GM21367 (cell line): ENCODE measurements around the gene TMEM260.
"Not testable (repeated sequence)": the region's sequence is repeated elsewhere in the genome, so short reads cannot be mapped to it uniquely, and the experiment has no call there.

ENCODE experiments used
- ATAC-seq: cut with Tn5 transposase; IDR thresholded peaks from one replicate; pipeline ENCODE4 v1.9.1; 2021; ENCODE audit not compliant: unreplicated experiment

TMEM260 gene

GRCh38 chr14:56666716-56667115 lies 87.1 kb downstream of the TMEM260 start:
- no peak for ATAC-seq

GRCh38 chr14:56667290-56667689 lies 87.7 kb downstream of the TMEM260 start:
- not testable (repeated sequence) for ATAC-seq

GRCh38 chr14:56676042-56676441 lies 96.4 kb downstream of the TMEM260 start:
- ATAC-seq = no peak

- no peak for ATAC-seq
Measured at GRCh38 chr14:56678838-56679237, 99.2 kb downstream of the TMEM260 start.

- no peak for ATAC-seq
Measured at GRCh38 chr14:56686416-56686815, 106.8 kb downstream of the TMEM260 start.

GRCh38 chr14:56687123-56687522 lies 107.5 kb downstream of the TMEM260 start:
- ATAC-seq = no peak

GRCh38 chr14:56694609-56695008 lies 115.0 kb downstream of the TMEM260 start:
- no peak for ATAC-seq

GRCh38 chr14:56695216-56695615 lies 115.6 kb downstream of the TMEM260 start:
- ATAC-seq = not testable (repeated sequence)
